OCI-LY7 (cell line): ENCODE measurements around the gene TPM2. TPM values are rescaled to one million over a fixed set of nuclear protein-coding genes. Genes with fewer than 3 reads are reported as not detected.

Source experiments
- BruUV-seq: library from RNA; stranded (reverse); fragments of 400-500 nt; replicated peaks from 2 replicates; lab custom pipeline; 2021; lab: Mats Ljungman, UMichigan
- CTCF ChIA-PET: fragments of 300-600 bp; sonication (Branson Sonifier 250); formaldehyde crosslinking; loops from one replicate; lab custom pipeline; 2022; ENCODE audit warnings: antibody characterized with exemption; ENCODE audit not compliant: unreplicated experiment; lab: Charles Lee
- POLR2A ChIA-PET: fragments of 300-600 bp; sonication (Branson Sonifier 250); formaldehyde crosslinking; loops from one replicate; lab custom pipeline; 2022; ENCODE audit warnings: antibody characterized with exemption; lab: Charles Lee
- DNase-seq: peaks from one replicate; pipeline ENCODE4 v3.0.0-alpha.2; 2015; ENCODE audit warnings: low spot score
- H2AFZ ChIP-seq: fragments of 200-600 bp; sonication (generic), shearing (Covaris generic); 2 replicates; pipeline ENCODE4 v1.6.1; 2014; ENCODE audit warnings: mild to moderate bottlenecking, antibody characterized with exemption, low read length, moderate library complexity
- H3K27ac ChIP-seq: fragments of 200-600 bp; sonication (generic); 2 replicates; pipeline ENCODE4 v1.5.1; 2014; ENCODE audit warnings: mixed run types, low read depth, mild to moderate bottlenecking, moderate library complexity, low read length, inconsistent platforms; ENCODE audit not compliant: poor library complexity, severe bottlenecking
- H3K36me3 ChIP-seq: fragments of 200-600 bp; sonication (generic); 2 replicates; pipeline ENCODE4 v1.6.1; 2014; ENCODE audit warnings: mild to moderate bottlenecking, antibody characterized with exemption, low read length, moderate library complexity, mixed read lengths; ENCODE audit not compliant: insufficient read depth
- H3K4me1 ChIP-seq: fragments of 200-600 bp; sonication (generic); 2 replicates; pipeline ENCODE4 v1.5.1; 2014; ENCODE audit warnings: mild to moderate bottlenecking, low read length; ENCODE audit not compliant: insufficient read depth, poor library complexity, severe bottlenecking
- H3K4me2 ChIP-seq: fragments of 200-600 bp; sonication (generic); 2 replicates; pipeline ENCODE4 v1.6.1; 2014; ENCODE audit warnings: mild to moderate bottlenecking, low read length
- H3K4me3 ChIP-seq: fragments of 200-600 bp; sonication (generic); 2 replicates; pipeline ENCODE4 v1.5.1; 2014; ENCODE audit warnings: mild to moderate bottlenecking, low read depth, low read length; ENCODE audit not compliant: poor library complexity, severe bottlenecking
- H3K79me2 ChIP-seq: fragments of 200-600 bp; sonication (generic); 2 replicates; pipeline ENCODE4 v1.6.1; 2016; ENCODE audit warnings: low read depth, mild to moderate bottlenecking, low read length, moderate library complexity, mixed read lengths; ENCODE audit not compliant: insufficient read depth
- H3K9me2 ChIP-seq: fragments of 200-600 bp; sonication (generic); 2 replicates; pipeline ENCODE4 v1.6.1; 2016; ENCODE audit warnings: mild to moderate bottlenecking, low read length, mixed read lengths; ENCODE audit not compliant: insufficient read depth
- H3K9me3 ChIP-seq: fragments of 200-600 bp; sonication (generic); 2 replicates; pipeline ENCODE4 v1.6.1; 2014; ENCODE audit warnings: mild to moderate bottlenecking, mixed run types, low read length, mixed read lengths
- H4K20me1 ChIP-seq: fragments of 200-600 bp; sonication (generic); 2 replicates; pipeline ENCODE4 v1.6.1; 2014; ENCODE audit warnings: mild to moderate bottlenecking, antibody characterized with exemption, low read length, moderate library complexity, mixed read lengths; ENCODE audit not compliant: insufficient read depth
- EZH2phosphoT487 ChIP-seq: fragments of 200-600 bp; sonication (generic); IDR thresholded peaks from 2 replicates; pipeline ENCODE4 v1.6.1; 2018; ENCODE audit warnings: low read depth, borderline replicate concordance, mild to moderate bottlenecking, mixed run types, antibody characterized with exemption, low read length, moderate library complexity, mixed read lengths
- intact Hi-C: fragments of 100-400 bp; cut with micrococcal nuclease; formaldehyde crosslinking; loops from one replicate; pipeline ENCODE4 v1.10.0; 2022; ENCODE audit not compliant: unreplicated experiment
- total RNA-seq, 2 experiments: library from RNA; depleted of rRNA in 1 of 2; stranded (reverse); fragments of >200 nt in 1 of 2; shearing (Covaris generic) in 1 of 2; gene quantifications; 2 replicates each; pipeline ENCODE4 v1.2.3, GENCODE V29; 2014 to 2022
- TF ChIP-seq, protein P1 (sequence below): fragments of 200-600 bp; sonication (generic); conservative IDR thresholded peaks from 2 replicates; pipeline ENCODE4 v1.5.1; 2014; ENCODE audit warnings: mild to moderate bottlenecking, antibody characterized with exemption, low read length, moderate library complexity, mixed read lengths

Gene TPM2
- total RNA-seq, 2 experiments from 2014 or later = 2.5 TPM; not detected in 1

DNA sequence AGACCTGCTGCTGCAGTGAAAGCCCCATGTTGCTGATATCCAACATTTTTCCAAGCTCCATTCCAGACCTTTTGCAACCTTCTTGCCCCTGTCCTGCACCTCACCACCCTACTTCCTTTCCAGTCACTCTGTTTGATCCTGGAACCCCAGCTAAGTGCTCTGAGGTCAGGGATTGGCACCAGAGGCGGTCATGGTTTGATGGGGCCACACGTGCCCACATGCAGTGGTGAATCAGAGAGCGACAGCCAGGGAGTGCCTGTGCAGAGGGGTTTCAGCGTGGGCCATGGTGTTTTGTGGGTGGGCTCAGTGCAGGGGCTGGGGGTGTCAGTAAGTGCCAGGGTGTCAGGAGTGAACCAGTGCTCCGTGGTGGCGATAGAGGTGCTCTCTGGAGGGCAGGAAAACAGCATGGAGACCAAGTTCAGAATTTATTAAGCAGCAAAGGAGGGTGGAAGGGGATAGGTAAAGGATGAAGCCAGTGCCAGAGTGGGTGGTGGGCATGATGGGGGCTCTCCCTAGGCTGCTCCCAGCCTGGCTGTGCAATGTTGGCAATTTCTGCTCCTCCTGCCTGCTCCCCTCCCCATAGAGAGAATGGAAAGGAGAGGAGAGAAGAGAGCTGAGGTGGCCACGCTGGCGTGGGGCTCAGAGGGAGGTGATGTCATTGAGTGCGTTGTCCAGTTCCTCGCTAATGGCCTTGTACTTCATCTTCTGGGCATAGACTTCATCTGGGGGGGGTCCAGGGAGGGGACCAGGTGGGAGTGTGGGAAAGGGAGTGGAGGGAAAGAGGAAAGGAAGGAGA is 7.0 kb downstream of the TPM2 start:
- POLR2A ChIA-PET = interaction anchor here (0.7 to 1.6 kb wide), 6 partner anchors 12 to 63 kb away, joined by 3 to 4 read pairs (median 4); partner anchors contain the start of gene ARHGEF39
- H3K36me3 ChIP-seq = no peaks in the 10 kb centered on the region
- H3K9me2 ChIP-seq = no peaks in the 10 kb centered on the region
- no peak overlapping the region for H3K4me2 ChIP-seq
- no peak overlapping the region for H2AFZ ChIP-seq
- CTCF ChIA-PET = no interaction called here
- DNase-seq = no peak
- peaks cover 48% of the 10 kb centered on the region for H3K4me1 ChIP-seq
- TF ChIP-seq, protein P1, sequence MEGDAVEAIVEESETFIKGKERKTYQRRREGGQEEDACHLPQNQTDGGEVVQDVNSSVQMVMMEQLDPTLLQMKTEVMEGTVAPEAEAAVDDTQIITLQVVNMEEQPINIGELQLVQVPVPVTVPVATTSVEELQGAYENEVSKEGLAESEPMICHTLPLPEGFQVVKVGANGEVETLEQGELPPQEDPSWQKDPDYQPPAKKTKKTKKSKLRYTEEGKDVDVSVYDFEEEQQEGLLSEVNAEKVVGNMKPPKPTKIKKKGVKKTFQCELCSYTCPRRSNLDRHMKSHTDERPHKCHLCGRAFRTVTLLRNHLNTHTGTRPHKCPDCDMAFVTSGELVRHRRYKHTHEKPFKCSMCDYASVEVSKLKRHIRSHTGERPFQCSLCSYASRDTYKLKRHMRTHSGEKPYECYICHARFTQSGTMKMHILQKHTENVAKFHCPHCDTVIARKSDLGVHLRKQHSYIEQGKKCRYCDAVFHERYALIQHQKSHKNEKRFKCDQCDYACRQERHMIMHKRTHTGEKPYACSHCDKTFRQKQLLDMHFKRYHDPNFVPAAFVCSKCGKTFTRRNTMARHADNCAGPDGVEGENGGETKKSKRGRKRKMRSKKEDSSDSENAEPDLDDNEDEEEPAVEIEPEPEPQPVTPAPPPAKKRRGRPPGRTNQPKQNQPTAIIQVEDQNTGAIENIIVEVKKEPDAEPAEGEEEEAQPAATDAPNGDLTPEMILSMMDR = no peak
- TF ChIP-seq EZH2phosphoT487 = no peak
- H3K9me3 ChIP-seq = no peaks in the 10 kb centered on the region
- no peak overlapping the region for H3K4me3 ChIP-seq
- no peaks in the 10 kb centered on the region for H3K79me2 ChIP-seq
- no peaks in the 10 kb centered on the region for H4K20me1 ChIP-seq
- no TSS peak for BruUV-seq
- no peak overlapping the region for H3K27ac ChIP-seq
- intact Hi-C loops = no loop called here

DNA sequence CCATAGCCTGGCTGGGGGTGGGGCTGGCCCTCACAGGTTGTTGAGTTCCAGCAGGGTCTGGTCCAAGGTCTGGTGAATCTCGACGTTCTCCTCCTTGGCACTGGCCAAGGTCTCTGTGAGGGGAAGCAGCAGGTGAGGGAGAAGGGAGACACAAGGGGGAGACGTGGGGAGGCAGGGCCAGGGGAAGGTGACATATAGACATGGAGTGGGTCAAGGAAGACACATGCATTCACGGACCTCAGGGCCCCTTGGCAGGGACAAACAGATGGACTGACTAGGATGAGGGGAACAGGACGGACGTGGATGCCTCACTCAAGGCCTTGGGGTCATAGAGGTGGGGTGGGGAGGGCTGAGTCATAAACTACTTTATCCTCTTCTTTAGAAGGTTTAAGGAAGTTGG is 7.7 kb downstream of the TPM2 start:
- BruUV-seq = no TSS peak
- DNase-seq = no peak
- Histone ChIP-seq H2AFZ (no peak overlapping the region), H3K9me2 (no peaks in the 10 kb centered on the region), H3K4me1 (peaks cover 41% of the 10 kb centered on the region), H4K20me1 (no peaks in the 10 kb centered on the region), H3K9me3 (no peaks in the 10 kb centered on the region), H3K36me3 (no peaks in the 10 kb centered on the region), H3K27ac (no peak overlapping the region), H3K4me2 (no peak overlapping the region), H3K4me3 (no peak overlapping the region), H3K79me2 (no peaks in the 10 kb centered on the region)
- intact Hi-C loops = no loop called here
- ChIA-PET CTCF (no interaction called here), POLR2A (no interaction called here)
- TF ChIP-seq, protein P1 = no peak
- no peak for TF ChIP-seq EZH2phosphoT487
